ENCODE results near the gene CCNT2.

Gene CCNT2

GRCh38 chr2:134982603-134983002, 64.0 kb downstream of the CCNT2 start:
- no peak overlapping the region for H2AFZ ChIP-seq
- no peaks in the 10 kb centered on the region for H3K27me3 ChIP-seq (ENCODE audit: control insufficient read depth, insufficient read depth, low read length)
- H3K79me2 ChIP-seq, result no peaks in the 10 kb centered on the region
- no peaks in the 10 kb centered on the region for H3K9me3 ChIP-seq (ENCODE audit: control insufficient read depth, low read length)
- no peak overlapping the region for H3K4me2 ChIP-seq (ENCODE audit: low read length)
- no peak for TF ChIP-seq CTCF (IDR thresholded peaks at IDR 0.05)
- no peak overlapping the region for H3K9ac ChIP-seq
- no peaks in the 10 kb centered on the region for H3K4me1 ChIP-seq
- no peaks in the 10 kb centered on the region for H3K36me3 ChIP-seq (ENCODE audit: control insufficient read depth, insufficient read depth, low read length)
- no peak overlapping the region for H3K4me3 ChIP-seq (ENCODE audit: low read depth, low read length)
- no peak overlapping the region for H3K27ac ChIP-seq

- Histone ChIP-seq H3K4me2 (ENCODE audit: low read length) (no peak overlapping the region), H3K36me3 (ENCODE audit: control insufficient read depth, insufficient read depth, low read length) (no peaks in the 10 kb centered on the region), H3K27ac (no peak overlapping the region), H3K9me3 (ENCODE audit: control insufficient read depth, low read length) (no peaks in the 10 kb centered on the region), H3K4me1 (no peaks in the 10 kb centered on the region), H3K9ac (no peak overlapping the region), H3K27me3 (ENCODE audit: control insufficient read depth, insufficient read depth, low read length) (no peaks in the 10 kb centered on the region), H3K79me2 (no peaks in the 10 kb centered on the region), H3K4me3 (ENCODE audit: low read depth, low read length) (no peak overlapping the region), H2AFZ (no peak overlapping the region)
- TF ChIP-seq CTCF (IDR thresholded peaks at IDR 0.05), result no peak
Measured at GRCh38 chr2:134985061-134985460, 66.4 kb downstream of the CCNT2 start.

- Histone ChIP-seq H3K27me3 (ENCODE audit: control insufficient read depth, insufficient read depth, low read length) (no peaks in the 10 kb centered on the region), H3K9me3 (ENCODE audit: control insufficient read depth, low read length) (no peaks in the 10 kb centered on the region), H3K9ac (no peak overlapping the region), H3K36me3 (ENCODE audit: control insufficient read depth, insufficient read depth, low read length) (no peaks in the 10 kb centered on the region), H3K4me2 (ENCODE audit: low read length) (no peak overlapping the region), H3K27ac (no peak overlapping the region), H3K79me2 (no peaks in the 10 kb centered on the region), H3K4me3 (ENCODE audit: low read depth, low read length) (no peak overlapping the region), H3K4me1 (no peaks in the 10 kb centered on the region), H2AFZ (peak overlapping the region; percentile 45)
- peak; percentile 50 for TF ChIP-seq CTCF (IDR thresholded peaks at IDR 0.05)
Measured at GRCh38 chr2:134988994-134989605, 70.5 kb downstream of the CCNT2 start.

- Histone ChIP-seq H3K36me3 (ENCODE audit: control insufficient read depth, insufficient read depth, low read length) (no peaks in the 10 kb centered on the region), H3K9ac (no peak overlapping the region), H2AFZ (no peak overlapping the region), H3K27ac (no peak overlapping the region), H3K9me3 (ENCODE audit: control insufficient read depth, low read length) (no peaks in the 10 kb centered on the region), H3K4me2 (ENCODE audit: low read length) (no peak overlapping the region), H3K4me3 (ENCODE audit: low read depth, low read length) (no peak overlapping the region), H3K4me1 (peaks cover 5% of the 10 kb centered on the region), H3K79me2 (no peaks in the 10 kb centered on the region), H3K27me3 (ENCODE audit: control insufficient read depth, insufficient read depth, low read length) (no peaks in the 10 kb centered on the region)
- TF ChIP-seq CTCF (IDR thresholded peaks at IDR 0.05), result no peak
Measured at GRCh38 chr2:134999521-134999920, 80.9 kb downstream of the CCNT2 start.

GRCh38 chr2:135002836-135003235, 84.2 kb downstream of the CCNT2 start:
- peaks cover 5% of the 10 kb centered on the region for H3K4me1 ChIP-seq
- no peak overlapping the region for H3K4me3 ChIP-seq (ENCODE audit: low read depth, low read length)
- H3K27me3 ChIP-seq (ENCODE audit: control insufficient read depth, insufficient read depth, low read length), result no peaks in the 10 kb centered on the region
- no peak overlapping the region for H3K4me2 ChIP-seq (ENCODE audit: low read length)
- H3K79me2 ChIP-seq, result no peaks in the 10 kb centered on the region
- TF ChIP-seq CTCF (IDR thresholded peaks at IDR 0.05), result no peak
- no peak overlapping the region for H3K9ac ChIP-seq
- no peaks in the 10 kb centered on the region for H3K9me3 ChIP-seq (ENCODE audit: control insufficient read depth, low read length)
- H3K36me3 ChIP-seq (ENCODE audit: control insufficient read depth, insufficient read depth, low read length), result no peaks in the 10 kb centered on the region
- no peak overlapping the region for H3K27ac ChIP-seq
- no peak overlapping the region for H2AFZ ChIP-seq

Data from parathyroid adenoma (tissue), 2 donors.